ENCODE results near the gene HOXC13. TPM values are rescaled to one million over a fixed set of nuclear protein-coding genes. Genes with fewer than 3 reads are reported as not detected.

Gene HOXC13
- total and polyA plus RNA-seq, 2 donors, result 0.05 to 0.07 TPM

DNA sequence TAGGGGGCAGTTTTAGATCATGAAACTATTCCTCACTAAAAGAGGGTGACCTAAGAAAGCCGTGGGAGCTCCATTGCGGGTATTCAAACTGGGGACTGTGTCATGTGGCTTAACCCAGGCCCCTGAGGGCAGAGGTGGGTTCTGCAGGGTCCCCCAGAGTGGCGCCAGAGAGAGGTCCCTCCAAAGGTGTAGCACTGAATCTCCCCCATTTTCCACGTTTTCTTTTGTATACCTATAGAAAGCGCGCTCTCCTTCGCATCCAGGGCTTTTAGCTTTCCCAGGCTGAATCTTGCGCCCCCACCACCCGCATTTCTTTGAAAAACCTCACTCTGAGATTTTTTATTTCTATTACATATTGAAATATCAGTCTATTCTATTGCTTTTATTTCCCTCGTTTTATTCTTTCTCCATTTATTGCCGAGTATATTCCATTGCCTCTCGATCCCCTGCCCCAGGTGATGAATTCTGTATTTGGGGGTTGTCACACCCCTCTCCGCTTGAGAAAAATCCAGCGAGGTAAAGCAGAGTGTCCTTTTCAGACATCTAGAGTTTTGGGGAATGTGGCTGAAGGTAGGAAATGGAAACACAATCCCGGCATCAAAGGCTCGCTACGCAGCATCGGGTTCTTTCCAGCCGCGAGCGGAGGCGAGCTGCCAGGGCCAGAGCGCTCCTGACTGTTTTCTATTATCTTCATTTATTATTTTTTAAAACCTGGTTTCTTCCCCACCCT, 870 bp upstream of the HOXC13 start:
- no peaks in the 10 kb centered on the region for H3K4me1 ChIP-seq (ENCODE audit: control insufficient read depth in 2 of 2, insufficient read depth in 2 of 2, low read length in 2 of 2)
- H3K27me3 ChIP-seq (ENCODE audit: control insufficient read depth in 2 of 2, insufficient read depth in 1 of 2, low read length in 1 of 2), result peaks cover 80 to 100% of the 10 kb centered on the region in 2 donors
- H3K36me3 ChIP-seq (ENCODE audit: control insufficient read depth in 2 of 2, insufficient read depth in 2 of 2, low read length in 1 of 2), result no peaks in the 10 kb centered on the region
- DNase-seq (ENCODE audit: low read depth in 6 of 9, low spot score in 9 of 9), result no peak
- peaks cover 5 to 13% of the 10 kb centered on the region in 2 donors for H3K9me3 ChIP-seq (ENCODE audit: control insufficient read depth in 2 of 2, insufficient read depth in 1 of 2, low read length in 1 of 2)
- 26% methylated on average over 23 of the region's 23 CpGs for whole genome bisulfite sequencing
- no peak overlapping the region for H3K4me3 ChIP-seq (ENCODE audit: low read length in 2 of 2)
- H3K27ac ChIP-seq (ENCODE audit: low read depth in 1 of 2, low read length in 1 of 2), result no peak overlapping the region

DNA sequence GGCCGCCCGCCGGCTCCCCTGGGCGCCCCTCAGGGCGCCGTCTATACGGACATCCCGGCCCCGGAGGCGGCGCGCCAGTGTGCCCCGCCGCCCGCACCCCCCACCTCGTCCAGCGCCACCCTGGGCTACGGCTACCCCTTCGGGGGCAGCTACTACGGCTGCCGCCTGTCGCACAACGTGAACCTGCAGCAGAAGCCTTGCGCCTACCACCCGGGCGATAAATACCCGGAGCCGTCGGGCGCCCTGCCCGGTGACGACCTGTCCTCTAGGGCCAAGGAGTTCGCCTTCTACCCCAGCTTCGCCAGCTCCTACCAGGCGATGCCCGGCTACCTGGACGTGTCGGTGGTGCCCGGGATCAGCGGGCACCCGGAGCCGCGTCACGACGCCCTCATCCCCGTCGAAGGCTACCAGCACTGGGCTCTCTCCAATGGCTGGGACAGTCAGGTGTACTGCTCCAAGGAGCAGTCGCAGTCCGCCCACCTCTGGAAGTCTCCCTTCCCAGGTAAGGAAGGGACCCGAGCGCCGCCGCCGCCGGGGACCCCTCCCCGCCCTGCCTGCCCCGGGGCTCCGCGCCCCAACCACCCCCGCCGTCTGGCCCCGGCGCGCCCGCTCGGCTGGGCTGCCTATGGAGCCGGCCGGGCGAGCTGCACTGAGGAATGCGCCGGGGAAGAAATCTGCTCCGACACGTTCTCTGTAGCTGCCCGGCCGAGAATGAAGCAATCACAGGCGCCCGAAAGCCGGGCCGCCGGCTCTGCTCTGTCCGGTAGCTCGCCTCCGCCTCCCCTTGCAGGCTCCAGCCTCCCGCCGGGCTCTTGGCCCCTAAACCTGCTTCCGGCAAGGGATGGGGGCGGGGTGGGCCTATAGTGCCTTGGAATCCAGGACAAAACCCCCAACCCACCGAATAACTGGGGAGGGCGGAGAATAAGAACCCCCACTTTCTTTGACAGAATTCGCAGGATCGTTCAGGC, 794 bp downstream of the HOXC13 start:
- Histone ChIP-seq H3K27me3 (ENCODE audit: control insufficient read depth in 2 of 2, insufficient read depth in 1 of 2, low read length in 1 of 2) (peaks cover 80 to 100% of the 10 kb centered on the region in 2 donors), H3K27ac (ENCODE audit: low read depth in 1 of 2, low read length in 1 of 2) (no peak overlapping the region), H3K36me3 (ENCODE audit: control insufficient read depth in 2 of 2, insufficient read depth in 2 of 2, low read length in 1 of 2) (no peaks in the 10 kb centered on the region), H3K4me3 (ENCODE audit: low read length in 2 of 2) (no peak overlapping the region), H3K9me3 (ENCODE audit: control insufficient read depth in 2 of 2, insufficient read depth in 1 of 2, low read length in 1 of 2) (peaks cover 5 to 13% of the 10 kb centered on the region in 2 donors), H3K4me1 (ENCODE audit: control insufficient read depth in 2 of 2, insufficient read depth in 2 of 2, low read length in 2 of 2) (no peaks in the 10 kb centered on the region)
- no peak for DNase-seq (ENCODE audit: low read depth in 6 of 9, low spot score in 9 of 9)
- 11% methylated on average over 91 of the region's 91 CpGs for WGBS

DNA sequence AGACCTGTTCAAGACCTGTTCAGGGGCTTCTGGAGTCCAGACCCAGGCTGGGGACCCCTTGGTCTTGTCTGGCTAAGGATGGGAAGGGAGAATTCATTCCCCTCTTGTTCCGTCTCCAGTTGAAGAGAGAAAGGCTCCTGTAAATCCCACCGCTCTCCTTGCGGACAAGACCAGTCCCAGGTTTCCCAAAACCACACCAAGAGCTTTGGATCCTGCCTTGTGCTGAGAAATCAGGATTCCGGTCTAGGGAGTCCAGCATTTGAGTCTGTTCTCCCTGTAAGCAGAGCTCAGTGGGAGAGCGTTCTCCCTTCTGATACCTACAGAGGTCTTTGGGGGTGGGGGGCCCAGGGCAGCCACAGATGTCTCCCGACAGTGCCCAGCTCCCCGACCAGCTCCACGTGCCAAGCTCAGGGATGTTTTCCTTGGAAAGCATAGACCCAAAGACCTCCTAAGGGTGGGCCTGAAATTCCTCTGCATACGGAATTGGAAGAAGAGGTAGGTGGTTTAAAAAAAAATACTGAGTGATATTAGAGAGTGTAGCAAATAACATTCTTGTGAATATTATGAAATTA, 1.9 kb downstream of the HOXC13 start:
- H3K4me3 ChIP-seq (ENCODE audit: low read length in 2 of 2), result no peak overlapping the region
- WGBS, result 13% methylated on average over 9 of the region's 9 CpGs
- no peak for DNase-seq (ENCODE audit: low read depth in 6 of 9, low spot score in 9 of 9)
- no peaks in the 10 kb centered on the region for H3K4me1 ChIP-seq (ENCODE audit: control insufficient read depth in 2 of 2, insufficient read depth in 2 of 2, low read length in 2 of 2)
- peaks cover 80 to 100% of the 10 kb centered on the region in 2 donors for H3K27me3 ChIP-seq (ENCODE audit: control insufficient read depth in 2 of 2, insufficient read depth in 1 of 2, low read length in 1 of 2)
- H3K9me3 ChIP-seq (ENCODE audit: control insufficient read depth in 2 of 2, insufficient read depth in 1 of 2, low read length in 1 of 2), result peaks cover 6 to 12% of the 10 kb centered on the region in 2 donors
- no peaks in the 10 kb centered on the region for H3K36me3 ChIP-seq (ENCODE audit: control insufficient read depth in 2 of 2, insufficient read depth in 2 of 2, low read length in 1 of 2)
- no peak overlapping the region for H3K27ac ChIP-seq (ENCODE audit: low read depth in 1 of 2, low read length in 1 of 2)

DNA sequence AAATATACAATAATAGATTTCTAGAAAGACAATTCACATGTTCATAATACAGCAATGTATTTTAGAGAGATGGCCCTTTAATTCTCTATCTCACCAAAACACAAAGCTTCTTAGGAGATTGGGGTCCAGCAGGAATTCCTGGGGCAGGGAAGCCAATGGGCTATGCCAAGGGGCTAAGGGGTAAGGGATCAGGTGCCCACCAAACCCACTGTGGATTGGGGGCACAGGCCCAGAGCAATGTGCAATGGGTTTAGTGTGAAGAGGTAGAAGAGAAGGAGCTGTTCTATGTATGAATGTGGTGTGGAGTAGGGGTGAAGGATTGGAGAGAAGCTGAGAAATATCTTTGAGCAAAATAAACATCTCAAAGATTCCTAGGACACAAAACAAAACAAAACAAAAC, 2.6 kb downstream of the HOXC13 start:
- peaks cover 6 to 12% of the 10 kb centered on the region in 2 donors for H3K9me3 ChIP-seq (ENCODE audit: control insufficient read depth in 2 of 2, insufficient read depth in 1 of 2, low read length in 1 of 2)
- no peaks in the 10 kb centered on the region for H3K4me1 ChIP-seq (ENCODE audit: control insufficient read depth in 2 of 2, insufficient read depth in 2 of 2, low read length in 2 of 2)
- H3K27me3 ChIP-seq (ENCODE audit: control insufficient read depth in 2 of 2, insufficient read depth in 1 of 2, low read length in 1 of 2), result peaks cover 78 to 100% of the 10 kb centered on the region in 2 donors
- no peaks in the 10 kb centered on the region for H3K36me3 ChIP-seq (ENCODE audit: control insufficient read depth in 2 of 2, insufficient read depth in 2 of 2, low read length in 1 of 2)
- DNase-seq (ENCODE audit: low read depth in 6 of 9, low spot score in 9 of 9), result no peak
- H3K27ac ChIP-seq (ENCODE audit: low read depth in 1 of 2, low read length in 1 of 2), result no peak overlapping the region
- H3K4me3 ChIP-seq (ENCODE audit: low read length in 2 of 2), result no peak overlapping the region

DNA sequence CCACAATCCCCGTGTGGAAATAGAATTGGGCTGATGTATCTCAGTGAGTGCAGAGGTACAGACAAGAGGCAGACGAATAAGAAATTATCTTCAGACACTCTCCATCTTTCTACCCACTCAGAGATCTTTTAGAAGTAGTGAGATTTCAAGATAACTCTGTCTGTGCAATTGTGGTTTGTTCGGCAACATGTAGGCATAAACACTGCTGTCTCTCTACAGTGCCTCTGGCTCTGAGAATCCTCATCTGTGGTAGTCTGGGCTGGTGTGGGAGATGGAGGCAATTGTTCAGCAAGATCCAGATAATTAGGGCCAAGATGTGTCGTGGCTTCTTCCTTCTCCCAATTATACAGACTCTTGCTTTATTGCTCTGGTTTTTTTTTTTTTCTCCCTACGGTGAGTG, 3.1 kb downstream of the HOXC13 start:
- no peaks in the 10 kb centered on the region for H3K4me1 ChIP-seq (ENCODE audit: control insufficient read depth in 2 of 2, insufficient read depth in 2 of 2, low read length in 2 of 2)

DNA sequence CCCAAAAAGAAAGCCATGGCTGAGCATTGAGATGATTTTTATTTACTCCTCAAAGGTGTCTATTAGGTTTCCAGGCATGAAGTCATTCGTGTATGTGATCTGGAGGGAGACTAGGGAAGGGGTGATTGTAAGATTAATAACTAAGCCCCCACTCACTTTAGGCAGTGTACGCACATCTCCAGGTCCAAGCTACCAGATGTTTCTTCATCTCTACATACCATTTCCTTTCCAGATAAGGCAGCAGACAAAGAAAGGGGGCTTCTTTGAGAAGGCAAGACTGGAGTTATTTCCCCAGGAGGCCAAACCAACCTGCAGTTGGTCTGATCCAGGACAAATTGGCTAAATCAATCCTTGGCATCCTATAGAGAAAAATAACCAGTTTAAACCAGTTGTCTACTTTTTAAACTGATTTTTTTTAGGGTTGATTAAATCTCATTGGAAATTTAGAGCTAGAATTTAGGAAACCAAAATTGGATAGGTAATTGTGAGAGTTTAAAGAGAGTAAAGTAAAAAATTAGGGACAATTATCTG, 3.9 kb downstream of the HOXC13 start:
- DNase-seq (ENCODE audit: low read depth in 6 of 9, low spot score in 9 of 9), result no peak
- 16% methylated on average over 2 of the region's 2 CpGs for WGBS

More for the DNA sequence above, 3.1 kb downstream of the HOXC13 start:
- no peak overlapping the region for H3K4me3 ChIP-seq (ENCODE audit: low read length in 2 of 2)
- 13% methylated on average over 5 of the region's 5 CpGs for WGBS
- no peak overlapping the region for H3K27ac ChIP-seq (ENCODE audit: low read depth in 1 of 2, low read length in 1 of 2)
- no peak for DNase-seq (ENCODE audit: low read depth in 6 of 9, low spot score in 9 of 9)
- no peaks in the 10 kb centered on the region for H3K36me3 ChIP-seq (ENCODE audit: control insufficient read depth in 2 of 2, insufficient read depth in 2 of 2, low read length in 1 of 2)
- peaks cover 6 to 12% of the 10 kb centered on the region in 2 donors for H3K9me3 ChIP-seq (ENCODE audit: control insufficient read depth in 2 of 2, insufficient read depth in 1 of 2, low read length in 1 of 2)
- H3K27me3 ChIP-seq (ENCODE audit: control insufficient read depth in 2 of 2, insufficient read depth in 1 of 2, low read length in 1 of 2), result peaks cover 78 to 100% of the 10 kb centered on the region in 2 donors

DNA sequence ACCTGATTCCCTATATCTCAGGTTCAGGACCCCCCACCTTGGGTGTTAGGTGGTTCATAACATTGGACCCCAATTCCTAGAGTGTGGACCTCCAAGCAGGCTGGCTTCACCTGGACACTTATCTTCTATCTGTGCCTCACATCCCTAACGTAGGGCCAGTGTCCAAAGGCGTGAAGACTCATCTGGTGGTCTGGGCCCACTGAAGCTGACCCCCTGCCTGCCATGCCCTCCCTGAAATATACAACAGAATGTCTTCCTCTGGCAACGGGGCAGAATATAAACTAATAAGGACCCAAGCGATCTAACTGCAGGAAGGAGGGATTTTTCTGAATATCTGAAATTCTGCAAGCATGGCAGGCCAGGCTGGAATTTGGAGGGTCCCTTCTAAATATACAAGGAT, 5.6 kb downstream of the HOXC13 start:
- Histone ChIP-seq H3K36me3 (ENCODE audit: control insufficient read depth in 2 of 2, insufficient read depth in 2 of 2, low read length in 1 of 2) (no peaks in the 10 kb centered on the region), H3K9me3 (ENCODE audit: control insufficient read depth in 2 of 2, insufficient read depth in 1 of 2, low read length in 1 of 2) (peaks cover 1 to 3% of the 10 kb centered on the region in 2 donors), H3K27me3 (ENCODE audit: control insufficient read depth in 2 of 2, insufficient read depth in 1 of 2, low read length in 1 of 2) (peaks cover 74 to 100% of the 10 kb centered on the region in 2 donors), H3K4me1 (ENCODE audit: control insufficient read depth in 2 of 2, insufficient read depth in 2 of 2, low read length in 2 of 2) (no peaks in the 10 kb centered on the region), H3K4me3 (ENCODE audit: low read length in 2 of 2) (no peak overlapping the region), H3K27ac (ENCODE audit: low read depth in 1 of 2, low read length in 1 of 2) (no peak overlapping the region)
- WGBS, result 13% methylated on average over 4 of the region's 4 CpGs
- no peak for DNase-seq (ENCODE audit: low read depth in 6 of 9, low spot score in 9 of 9)

More for the DNA sequence above, 3.9 kb downstream of the HOXC13 start:
- H3K36me3 ChIP-seq (ENCODE audit: control insufficient read depth in 2 of 2, insufficient read depth in 2 of 2, low read length in 1 of 2), result no peaks in the 10 kb centered on the region
- peaks cover 74 to 100% of the 10 kb centered on the region in 2 donors for H3K27me3 ChIP-seq (ENCODE audit: control insufficient read depth in 2 of 2, insufficient read depth in 1 of 2, low read length in 1 of 2)
- no peak overlapping the region for H3K4me3 ChIP-seq (ENCODE audit: low read length in 2 of 2)
- peaks cover 5 to 12% of the 10 kb centered on the region in 2 donors for H3K9me3 ChIP-seq (ENCODE audit: control insufficient read depth in 2 of 2, insufficient read depth in 1 of 2, low read length in 1 of 2)
- no peak overlapping the region for H3K27ac ChIP-seq (ENCODE audit: low read depth in 1 of 2, low read length in 1 of 2)
- no peaks in the 10 kb centered on the region for H3K4me1 ChIP-seq (ENCODE audit: control insufficient read depth in 2 of 2, insufficient read depth in 2 of 2, low read length in 2 of 2)

DNA sequence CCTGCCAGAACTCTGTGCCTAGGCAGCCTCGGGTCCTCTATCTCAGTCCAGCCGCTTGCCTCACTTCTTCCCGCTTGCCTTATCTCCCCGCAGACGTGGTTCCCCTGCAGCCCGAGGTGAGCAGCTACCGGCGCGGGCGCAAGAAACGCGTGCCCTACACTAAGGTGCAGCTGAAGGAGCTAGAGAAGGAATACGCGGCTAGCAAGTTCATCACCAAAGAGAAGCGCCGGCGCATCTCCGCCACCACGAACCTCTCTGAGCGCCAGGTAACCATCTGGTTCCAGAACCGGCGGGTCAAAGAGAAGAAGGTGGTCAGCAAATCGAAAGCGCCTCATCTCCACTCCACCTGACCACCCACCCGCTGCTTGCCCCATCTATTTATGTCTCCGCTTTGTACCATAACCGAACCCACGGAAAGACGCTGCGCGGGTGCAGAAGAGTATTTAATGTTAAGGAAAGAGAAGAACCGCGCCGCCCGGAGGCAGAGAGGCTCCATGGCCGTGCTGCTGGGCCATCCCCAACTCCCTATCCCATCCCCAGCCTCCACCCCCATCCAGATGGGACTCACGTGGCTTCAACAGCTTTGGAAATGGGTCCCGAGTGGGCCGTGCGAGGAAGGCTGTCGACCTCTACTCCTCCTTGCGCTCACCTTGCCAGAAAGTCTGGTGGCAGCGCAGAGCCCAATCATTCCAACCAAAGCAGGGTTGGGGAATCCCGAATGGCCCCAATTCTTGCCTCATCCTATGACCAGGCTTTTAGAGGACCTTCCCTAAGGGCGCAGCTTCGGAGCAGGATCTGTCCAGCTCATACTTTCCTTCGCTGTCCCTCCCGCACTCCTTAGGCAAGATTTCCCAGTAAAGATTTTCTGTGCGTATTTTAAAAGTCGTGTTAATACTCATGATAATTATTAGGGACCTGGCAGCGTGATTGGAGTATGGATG, 6.5 kb downstream of the HOXC13 start:
- Histone ChIP-seq H3K4me1 (ENCODE audit: control insufficient read depth in 2 of 2, insufficient read depth in 2 of 2, low read length in 2 of 2) (no peaks in the 10 kb centered on the region), H3K27ac (ENCODE audit: low read depth in 1 of 2, low read length in 1 of 2) (no peak overlapping the region), H3K27me3 (ENCODE audit: control insufficient read depth in 2 of 2, insufficient read depth in 1 of 2, low read length in 1 of 2) (peaks cover 77 to 100% of the 10 kb centered on the region in 2 donors), H3K36me3 (ENCODE audit: control insufficient read depth in 2 of 2, insufficient read depth in 2 of 2, low read length in 1 of 2) (no peaks in the 10 kb centered on the region), H3K4me3 (ENCODE audit: low read length in 2 of 2) (no peak overlapping the region), H3K9me3 (ENCODE audit: control insufficient read depth in 2 of 2, insufficient read depth in 1 of 2, low read length in 1 of 2) (peaks cover 1 to 3% of the 10 kb centered on the region in 2 donors)
- no peak for DNase-seq (ENCODE audit: low read depth in 6 of 9, low spot score in 9 of 9)
- 10% methylated on average over 51 of the region's 51 CpGs for WGBS

Data from thymus (tissue), 11 donors.